NCI-H748 (cell line): ENCODE data around the gene TCTA.

Source experiments
- DNase-seq: peaks from one replicate; lab custom pipeline; 2025; ENCODE audit not compliant: unreplicated experiment; lab: John Stamatoyannopoulos, UW

TCTA gene

GRCh38 chr3:49410066-49410845 is 2.0 kb upstream of the TCTA start:
- no peak for DNase-seq

- DNase-seq: no peak
These were observed 1.2 kb upstream of the TCTA start for GRCh38 chr3:49410846-49411534.

GRCh38 chr3:49411535-49411967 is 672 bp upstream of the TCTA start:
- DNase-seq: peak; percentile 46

GRCh38 chr3:49412632-49413337 is 562 bp downstream of the TCTA start:
- DNase-seq: no peak

- no peak for DNase-seq
These were observed 1.1 kb downstream of the TCTA start for GRCh38 chr3:49413338-49413734.

- no peak for DNase-seq
These were observed 2.5 kb downstream of the TCTA start for GRCh38 chr3:49414753-49415152.

- DNase-seq: no peak
These were observed 3.8 kb downstream of the TCTA start for GRCh38 chr3:49415931-49416601.

GRCh38 chr3:49416867-49417266 is 4.6 kb downstream of the TCTA start:
- no peak for DNase-seq

GRCh38 chr3:49417516-49418120 is 5.4 kb downstream of the TCTA start:
- DNase-seq: no peak

GRCh38 chr3:49421890-49422378 is 9.7 kb downstream of the TCTA start:
- DNase-seq: no peak

GRCh38 chr3:49422379-49423248 is 10.4 kb downstream of the TCTA start, which contains the start of gene AMT:
Gene AMT (minus strand): TSS chr3:49422473. CDS start chr3:49422450, 23 bp downstream.
- DNase-seq: no peak

- no peak for DNase-seq
These were observed 12.6 kb downstream of the TCTA start for GRCh38 chr3:49424816-49425215.

- no peak for DNase-seq
These were observed 15.4 kb downstream of the TCTA start for GRCh38 chr3:49427586-49427985.

- no peak for DNase-seq
These were observed 16.5 kb downstream of the TCTA start for GRCh38 chr3:49428752-49429080.

GRCh38 chr3:49434731-49435130 is 22.5 kb downstream of the TCTA start:
- no peak for DNase-seq

- no peak for DNase-seq
These were observed 33.2 kb downstream of the TCTA start for GRCh38 chr3:49445391-49445790.

- DNase-seq: no peak
These were observed 41.4 kb downstream of the TCTA start for GRCh38 chr3:49453621-49454020.

GRCh38 chr3:49454458-49454857 is 42.2 kb downstream of the TCTA start:
- peak; percentile 37 for DNase-seq

GRCh38 chr3:49454898-49455681 is 42.9 kb downstream of the TCTA start:
- DNase-seq: no peak
